SK-N-MC (cell line): ENCODE results near the gene RTN4RL1.

Experiments used
- EZH2 ChIP-seq: fragments of 200-600 bp; sonication (generic); IDR thresholded peaks from one replicate; pipeline ENCODE4 v1.6.1; 2017; ENCODE audit warnings: antibody characterized with exemption
- POLR2AphosphoS5 ChIP-seq: IDR thresholded peaks from 2 replicates; pipeline ENCODE4 v1.6.1; 2012; ENCODE audit warnings: mild to moderate bottlenecking, low read depth, low read length, borderline replicate concordance

GRCh38 chr17:2068031-2068518, 42.9 kb upstream of the RTN4RL1 start:
- TF ChIP-seq POLR2AphosphoS5: no peak
- no peak for TF ChIP-seq EZH2
